GM12878 (cell line): Measurements from ENCODE around the gene COL15A1. TPM values are rescaled to one million over a fixed set of nuclear protein-coding genes. Genes with fewer than 3 reads are reported as not detected.

ENCODE experiments used
- ATAC-seq: fragments of 200-7000 bp; cut with Tn5 transposase; 3 replicates; pipeline ENCODE4 v1.9.1; 2020; ENCODE audit warnings: mild to moderate bottlenecking, moderate library complexity
- BruUV-seq: library from RNA; stranded (reverse); fragments of 400-500 nt; replicated peaks from 2 replicates; lab custom pipeline; 2021; lab: Mats Ljungman, UMichigan
- CTCF ChIA-PET: fragments of 300-600 bp; sonication (Branson Sonifier 250); formaldehyde crosslinking; extraction: SDS; loops from one replicate; lab custom pipeline; 2021; ENCODE audit warnings: inconsistent platforms; lab: Yijun Ruan, JAX
- POLR2A ChIA-PET: fragments of 350-600 bp; formaldehyde crosslinking; extraction: SDS; loops from one replicate; lab custom pipeline; 2021; ENCODE audit warnings: inconsistent platforms; lab: Charles Lee
- RAD21 ChIA-PET: fragments of 300-600 bp; sonication (Branson Sonifier 250); formaldehyde crosslinking; loops from one replicate; lab custom pipeline; 2023; ENCODE audit warnings: antibody characterized with exemption; ENCODE audit not compliant: unreplicated experiment; lab: Charles Lee
- SMC1A ChIA-PET: fragments of 300-600 bp; sonication (Branson Sonifier 250); formaldehyde crosslinking; loops from one replicate; lab custom pipeline; 2023; ENCODE audit not compliant: unreplicated experiment, uncharacterized antibody; lab: Charles Lee
- DNase-seq: peaks from one replicate; pipeline ENCODE4 v3.0.0-alpha.2; 2011; ENCODE audit warnings: low read depth, low spot score
- FAIRE-seq: peaks from 3 replicates; lab custom pipeline; 2011; peaks lifted over from hg19 to GRCh38; lab: Jason Lieb, UNC
- H2AFZ ChIP-seq: 2 replicates; pipeline ENCODE4 v1.6.0; 2011; ENCODE audit warnings: low read depth, low read length, control low read depth; ENCODE audit not compliant: control insufficient read depth
- H3K27ac ChIP-seq: 2 replicates; pipeline ENCODE4 v1.5.1; 2011; ENCODE audit warnings: control low read depth; ENCODE audit not compliant: control insufficient read depth, insufficient read depth
- H3K27me3 ChIP-seq, 2 experiments: replicated peaks in 1 of 2; 2 replicates each; pipeline versions ENCODE4 v1.6.0 to v1.6.1; 2011; ENCODE audit warnings: low read length in 1 of 2; ENCODE audit not compliant: control insufficient read depth in 2 of 2, insufficient read depth in 2 of 2
- H3K36me3 ChIP-seq, 2 experiments: 2 replicates each; pipeline ENCODE4 v1.5.1; 2011; ENCODE audit warnings: low read length in 1 of 2; ENCODE audit not compliant: control insufficient read depth in 2 of 2, insufficient read depth in 2 of 2
- H3K4me1 ChIP-seq: 2 replicates; pipeline ENCODE4 v1.6.1; 2011; ENCODE audit warnings: mild to moderate bottlenecking, low read length, moderate library complexity, mixed read lengths; ENCODE audit not compliant: control insufficient read depth, insufficient read depth
- H3K4me2 ChIP-seq: 2 replicates; pipeline ENCODE4 v1.6.0; 2011; ENCODE audit warnings: control low read depth; ENCODE audit not compliant: control insufficient read depth, insufficient read depth
- H3K4me3 ChIP-seq: fragments of 200-600 bp; sonication (generic); 2 replicates; pipeline ENCODE4 v1.5.1; 2016
- H3K79me2 ChIP-seq: 2 replicates; pipeline ENCODE4 v1.6.0; 2011; ENCODE audit warnings: low read length; ENCODE audit not compliant: control insufficient read depth, insufficient read depth
- H3K9ac ChIP-seq: 2 replicates; pipeline ENCODE4 v1.8.0; 2011; ENCODE audit warnings: low read length, control low read depth, mixed read lengths; ENCODE audit not compliant: control insufficient read depth, insufficient read depth
- H3K9me3 ChIP-seq: replicated peaks from 3 replicates; pipeline ENCODE4 v1.5.1; 2011; ENCODE audit warnings: mild to moderate bottlenecking, low read length; ENCODE audit not compliant: control insufficient read depth, insufficient read depth
- H4K20me1 ChIP-seq: 2 replicates; pipeline ENCODE4 v1.6.0; 2011; ENCODE audit not compliant: control insufficient read depth, insufficient read depth
- CBX3 ChIP-seq: fragments of 200-600 bp; sonication (generic); IDR thresholded peaks from 2 replicates; pipeline ENCODE4 v1.6.1; 2016; ENCODE audit warnings: low read depth, borderline replicate concordance
- CHD4 ChIP-seq: fragments of 200-600 bp; sonication (generic); IDR thresholded peaks from 2 replicates; pipeline ENCODE4 v1.6.1; 2016; ENCODE audit warnings: mild to moderate bottlenecking
- MTA3 ChIP-seq: IDR thresholded peaks from 2 replicates; pipeline ENCODE4 v1.6.1; 2012; ENCODE audit warnings: low read length, inconsistent platforms, borderline replicate concordance
- PAX8 ChIP-seq: fragments of 450-650 bp; IDR thresholded peaks from 2 replicates; pipeline ENCODE4 v1.6.1; 2017; ENCODE audit warnings: mild to moderate bottlenecking, moderate library complexity
- PML ChIP-seq: IDR thresholded peaks from 2 replicates; pipeline ENCODE4 v1.6.1; 2012; ENCODE audit warnings: low read length, inconsistent platforms
- SMARCA5 ChIP-seq: fragments of 450-650 bp; IDR thresholded peaks from 2 replicates; pipeline ENCODE4 v1.6.1; 2017; ENCODE audit warnings: mild to moderate bottlenecking
- SREBF2 ChIP-seq: IDR thresholded peaks from 2 replicates; pipeline ENCODE4 v1.6.1; 2012; ENCODE audit warnings: mild to moderate bottlenecking, low read length
- STAT3 ChIP-seq: IDR thresholded peaks from 2 replicates; pipeline ENCODE4 v1.6.1; 2011; ENCODE audit warnings: low read depth, low read length, improper control_type of control experiment
- USF2 ChIP-seq: IDR thresholded peaks from 2 replicates; pipeline ENCODE4 v1.6.1; 2011; ENCODE audit warnings: low read depth, low read length, improper control_type of control experiment, borderline replicate concordance
- ZNF217 ChIP-seq: fragments of 450-650 bp; IDR thresholded peaks from 2 replicates; pipeline ENCODE4 v1.6.1; 2017; ENCODE audit warnings: antibody characterized with exemption, mild to moderate bottlenecking
- WGBS: methylation state at CpG from one replicate; pipeline ENCODE4 v1.1.6; 2016; ENCODE audit warnings: low lambda C conversion rate; ENCODE audit not compliant: insufficient replicate concordance, insufficient coverage; ENCODE audit errors: missing lambda C conversion rate; 5-methylcytosine and 5-hydroxymethylcytosine counted together
- in situ Hi-C: fragments of 300-500 bp; cut with MboI; formaldehyde crosslinking; loops from 9 replicates; pipeline ENCODE4 v1.14.3; 2018; ENCODE audit warnings: mixed read lengths
- intact Hi-C: fragments of 100-400 bp; cut with micrococcal nuclease; formaldehyde crosslinking; loops from one replicate; pipeline ENCODE4 v1.14.2; 2022; ENCODE audit not compliant: unreplicated experiment
- polyA plus RNA-seq, 11 experiments: library from polyadenylated mRNA; depleted of rRNA in 4 of 11; unstranded in 6 of 11; stranded (reverse) in 5 of 11; fragments of >200 nt; fragmentation: Nextera tagmentation in 4 of 11; fragmentation: Illumina TruSeq in 1 of 11; extraction: Ambion mirVana in 4 of 11; extraction: Trizol in 1 of 11; gene quantifications; 1 replicate in 1 of 11; 2 replicates in 10 of 11; pipeline versions ENCODE4 v1.2.1 to v1.2.3, GENCODE V29; 2011 to 2016; ENCODE audit warnings: inconsistent platforms in 2 of 11, missing spikeins in 2 of 11, low read depth in 1 of 11
- total RNA-seq, 4 experiments: library from RNA; depleted of rRNA in 3 of 4; stranded (reverse); fragments of >200 nt in 3 of 4; fragmentation: Illumina TruSeq in 1 of 4; extraction: Trizol in 1 of 4; gene quantifications; 2 replicates each; pipeline versions ENCODE4 v1.2.1 to v1.2.3, GENCODE V29; 2013 to 2021
- TF ChIP-seq, protein P1 (sequence below): IDR thresholded peaks from 2 replicates; pipeline ENCODE4 v1.6.1; 2011; ENCODE audit warnings: mild to moderate bottlenecking, low read depth, low read length, moderate library complexity; ENCODE audit not compliant: insufficient replicate concordance

Gene COL15A1
- total and polyA plus RNA-seq, 10 of the 15 experiments (the other 5 are each of a cell fraction or from before 2014, with no cell fraction given) = 0.01 to 0.28 (median 0.06) TPM; not detected in 2

- BruUV-seq = no TSS peak
- intact Hi-C loops (no loop called here), in situ Hi-C loops (no loop called here)
- CTCF ChIA-PET = interaction anchor here (0.6 kb wide), 1 partner anchor 10 kb away, joined by 3 read pairs; no protein-coding TSS in a partner anchor
- Histone ChIP-seq H3K4me3 (no peak overlapping the region), H3K27ac (no peak overlapping the region), H3K79me2 (no peaks in the 10 kb centered on the region), H3K9me3 (no peaks in the 10 kb centered on the region), H4K20me1 (no peaks in the 10 kb centered on the region), H3K27me3 (no peaks in the 10 kb centered on the region), H3K36me3 (no peaks in the 10 kb centered on the region), H3K9ac (no peak overlapping the region), H3K4me1 (no peaks in the 10 kb centered on the region), H3K4me2 (no peak overlapping the region), H2AFZ (no peak overlapping the region)
- POLR2A ChIA-PET = no interaction called here
- TF ChIP-seq USF2 = no peak
- TF ChIP-seq SMARCA5 = no peak
- SMC1A ChIA-PET = no interaction called here
- 19% methylated on average over 8 of the region's 8 CpGs for WGBS
- DNase-seq (no peak), ATAC-seq (no peak), FAIRE-seq (no peak)
- RAD21 ChIA-PET = no interaction called here
Observed at GRCh38 chr9:98906273-98907040, 37.2 kb upstream of the COL15A1 start.

- ATAC-seq = no peak
- in situ Hi-C loops (no loop called here), intact Hi-C loops (no loop called here)
- BruUV-seq = no TSS peak
- no peaks in the 10 kb centered on the region for H3K79me2 ChIP-seq
- TF ChIP-seq SREBF2 (no peak), ZNF217 (no peak), STAT3 (no peak), CBX3 (no peak), PAX8 (no peak), MTA3 (no peak), CHD4 (no peak), PML (no peak), SMARCA5 (no peak)
- TF ChIP-seq, protein P1, sequence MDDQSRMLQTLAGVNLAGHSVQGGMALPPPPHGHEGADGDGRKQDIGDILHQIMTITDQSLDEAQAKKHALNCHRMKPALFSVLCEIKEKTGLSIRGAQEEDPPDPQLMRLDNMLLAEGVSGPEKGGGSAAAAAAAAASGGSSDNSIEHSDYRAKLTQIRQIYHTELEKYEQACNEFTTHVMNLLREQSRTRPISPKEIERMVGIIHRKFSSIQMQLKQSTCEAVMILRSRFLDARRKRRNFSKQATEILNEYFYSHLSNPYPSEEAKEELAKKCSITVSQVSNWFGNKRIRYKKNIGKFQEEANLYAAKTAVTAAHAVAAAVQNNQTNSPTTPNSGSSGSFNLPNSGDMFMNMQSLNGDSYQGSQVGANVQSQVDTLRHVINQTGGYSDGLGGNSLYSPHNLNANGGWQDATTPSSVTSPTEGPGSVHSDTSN = no peak
- no peaks in the 10 kb centered on the region for H4K20me1 ChIP-seq
- POLR2A ChIA-PET = no interaction called here
- CTCF ChIA-PET = interaction anchor here (0.6 to 1.5 kb wide), 3 partner anchors 9 to 23 kb away, joined by 3 read pairs; no protein-coding TSS in a partner anchor
- no peak for FAIRE-seq
- no peaks in the 10 kb centered on the region for H3K36me3 ChIP-seq
- no peaks in the 10 kb centered on the region for H3K4me1 ChIP-seq
- no peak overlapping the region for H3K9ac ChIP-seq
- H3K4me3 ChIP-seq = no peak overlapping the region
- RAD21 ChIA-PET = no interaction called here
- H3K9me3 ChIP-seq = no peaks in the 10 kb centered on the region
- H2AFZ ChIP-seq = no peak overlapping the region
- 56% methylated on average over 4 of the region's 4 CpGs for WGBS
- no peak for DNase-seq
- H3K27me3 ChIP-seq = no peaks in the 10 kb centered on the region
- SMC1A ChIA-PET = no interaction called here
- H3K27ac ChIP-seq = no peak overlapping the region
- no peak overlapping the region for H3K4me2 ChIP-seq
Observed at GRCh38 chr9:98907055-98907454, 36.7 kb upstream of the COL15A1 start.
